Natural killer cell treated with Interleukin-12 subunit alpha and Interleukin-12 subunit beta and Interleukin-15 and Interleukin-18, amount 100 ng/mL, for 72 hours (primary cell): ENCODE measurements around the gene POLH. TPM values are rescaled to one million over a fixed set of nuclear protein-coding genes. Genes with fewer than 3 reads are reported as not detected.
"Not testable (repeated sequence)": the region's sequence is repeated elsewhere in the genome, so short reads cannot be mapped to it uniquely, and the experiment has no call there.

Experiments used
- ATAC-seq, 2 donors: fragments of 150-1000 bp; cut with Tn5 transposase in 1 of 2; sonication (Bioruptor Pico), chemical (Tn5 transposase) in 1 of 2; 2 replicates each; pipeline ENCODE4 v1.10.0; 2021
- DNase-seq: peaks from one replicate; pipeline ENCODE4 v3.0.0; 2022; ENCODE audit warnings: low spot score
- H3K27ac Mint-ChIP-seq, 2 donors: 1 replicate in 1 of 2; 2 replicates in 1 of 2; pipeline ENCODE4 v1.8.0; 2022; ENCODE audit warnings: mixed read lengths in 2 of 2, mild to moderate bottlenecking in 1 of 2, moderate library complexity in 1 of 2
- H3K27me3 Mint-ChIP-seq, 2 donors: 1 replicate in 1 of 2; 2 replicates in 1 of 2; pipeline ENCODE4 v1.8.0; 2022; ENCODE audit warnings: mixed read lengths in 2 of 2
- H3K36me3 Mint-ChIP-seq: one replicate; pipeline ENCODE4 v1.8.0; 2022; ENCODE audit warnings: mixed read lengths
- H3K4me1 Mint-ChIP-seq, 2 donors: 1 replicate in 1 of 2; 2 replicates in 1 of 2; pipeline ENCODE4 v1.8.0; 2022; ENCODE audit warnings: low read depth in 2 of 2, mixed read lengths in 2 of 2, mild to moderate bottlenecking in 1 of 2
- H3K4me3 Mint-ChIP-seq: one replicate; pipeline ENCODE4 v1.8.0; 2022; ENCODE audit warnings: mixed read lengths
- H3K9me3 Mint-ChIP-seq: 2 replicates; pipeline ENCODE4 v1.8.0; 2022; ENCODE audit warnings: mixed read lengths
- total RNA-seq, 2 donors: library from RNA; stranded (reverse); gene quantifications; one replicate each; pipeline ENCODE4 v1.2.3, GENCODE V29; 2022

The POLH gene
- total RNA-seq, 2 donors from 2014 or later = 25.6 to 53.4 TPM

DNA sequence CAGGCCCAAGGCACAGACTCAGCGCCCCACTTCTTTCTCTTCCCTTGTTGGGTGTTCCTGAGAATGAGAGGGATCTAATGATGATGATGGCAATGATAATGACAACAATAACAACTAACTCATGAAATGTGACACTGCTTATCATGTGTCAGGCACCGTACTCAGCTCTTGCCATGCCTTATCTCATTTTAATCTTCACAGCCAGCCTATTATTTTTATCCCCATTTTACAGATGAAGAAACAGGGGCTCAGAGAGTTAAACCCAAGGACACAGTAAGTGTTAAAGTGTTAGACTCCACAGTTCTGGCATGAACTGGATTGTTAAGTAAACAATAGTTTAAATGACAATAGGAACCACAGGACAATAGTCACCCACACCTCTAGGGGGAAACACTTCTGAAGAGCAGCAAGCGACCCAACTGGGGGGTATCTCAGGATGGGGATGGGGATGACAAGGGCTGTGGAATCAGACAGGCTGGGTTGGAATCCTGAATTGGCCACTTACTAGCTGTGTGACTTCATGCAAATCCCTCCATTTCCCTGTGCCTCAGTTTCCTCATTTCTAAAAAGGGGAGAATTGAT is 81.3 kb downstream of the POLH start:
- DNase-seq (no peak), ATAC-seq (no peak)
- no peak overlapping the region for H3K27ac Mint-ChIP-seq
- H3K4me1 Mint-ChIP-seq = peaks cover 3 to 5% of the 10 kb centered on the region in 2 donors
- H3K36me3 Mint-ChIP-seq = no peaks in the 10 kb centered on the region
- H3K4me3 Mint-ChIP-seq = no peak overlapping the region
- H3K27me3 Mint-ChIP-seq = no peaks in the 10 kb centered on the region
- no peaks in the 10 kb centered on the region for H3K9me3 Mint-ChIP-seq

DNA sequence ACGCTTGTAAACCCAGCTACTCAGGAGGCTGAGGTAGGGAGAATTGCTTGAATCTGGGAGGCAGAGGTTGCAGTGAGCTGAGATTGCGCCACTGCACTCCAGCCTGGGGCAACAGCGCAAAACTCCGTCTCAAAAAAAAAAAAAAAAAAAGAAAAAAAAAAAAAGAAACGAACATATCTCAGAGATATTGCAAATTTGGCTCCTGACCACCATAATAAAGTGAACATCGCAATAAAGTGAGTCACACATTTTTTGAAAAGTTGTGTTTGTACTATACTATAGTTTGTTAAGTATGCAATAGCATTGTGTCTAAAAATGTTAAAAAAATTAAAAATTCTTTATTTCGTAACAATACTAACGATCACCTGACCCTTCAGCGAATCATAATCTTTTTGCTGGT is 82.2 kb downstream of the POLH start:
- Mint-ChIP-seq H3K4me3 (no peak overlapping the region), H3K9me3 (no peaks in the 10 kb centered on the region), H3K36me3 (no peaks in the 10 kb centered on the region), H3K27me3 (no peaks in the 10 kb centered on the region), H3K4me1 (peaks cover 5 to 10% of the 10 kb centered on the region in 2 donors), H3K27ac (no peak overlapping the region)
- DNase-seq = no peak
- no peak for ATAC-seq

DNA sequence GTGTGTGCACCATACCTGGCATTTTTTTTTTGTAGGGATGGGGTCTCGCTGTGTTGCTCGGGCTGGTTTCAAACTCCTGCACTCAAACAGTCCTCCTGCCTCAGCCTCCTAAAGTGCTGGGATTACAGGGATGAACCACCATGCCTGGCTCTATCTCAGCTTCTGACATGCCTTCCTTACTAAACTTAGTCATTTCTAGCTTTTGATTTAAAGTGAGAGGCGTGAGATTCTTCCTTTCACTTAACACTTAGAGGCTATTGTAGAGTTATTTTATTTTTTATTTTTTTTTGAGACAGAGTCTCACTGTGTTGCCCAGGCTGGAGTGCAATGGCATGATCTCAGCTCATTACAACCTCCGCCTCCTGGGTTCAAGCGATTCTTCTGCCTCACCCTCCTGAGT is 87.0 kb downstream of the POLH start:
- H3K27ac Mint-ChIP-seq, H3K9me3 Mint-ChIP-seq, H3K27me3 Mint-ChIP-seq, DNase-seq, H3K36me3 Mint-ChIP-seq, H3K4me3 Mint-ChIP-seq: not testable (repeated sequence)
- ATAC-seq = peak in 1 of 2 donors; percentile 41
- H3K4me1 Mint-ChIP-seq = peaks cover 15 to 20% of the 10 kb centered on the region in 2 donors

Other genes starting within 250 kb of the POLH start
- gene ZNF318, start 206.5 kb upstream of the POLH start, total RNA-seq = 10 to 100 TPM in 1 of 2 donors, 1 to 10 TPM in 1; 6.4 to 11.3 TPM
- 10 to 100 TPM; 41.8 to 82.9 TPM for gene ABCC10, start 148.6 kb upstream of the POLH start, total RNA-seq
- gene DLK2, start 120.6 kb upstream of the POLH start, total RNA-seq = under 1 TPM in 1 of 2 donors, not detected in 1; 0.14 TPM
- gene TJAP1, start 98.6 kb upstream of the POLH start, total RNA-seq = 10 to 100 TPM; 44.6 to 80.4 TPM
- gene LRRC73, start 65.8 kb upstream of the POLH start, total RNA-seq = under 1 TPM; 0.36 to 0.39 TPM
- gene YIPF3, start 59.3 kb upstream of the POLH start, total RNA-seq = 10 to 100 TPM; 53.8 to 69.9 TPM
- gene POLR1C, start 59.1 kb upstream of the POLH start, total RNA-seq = 10 to 100 TPM; 46.9 to 61.5 TPM
- gene XPO5, start 147 bp upstream of the POLH start, total RNA-seq = 100 to 1,000 TPM in 1 of 2 donors, 10 to 100 TPM in 1; 80.0 to 178 TPM
- 100 to 1,000 TPM in 1 of 2 donors, 10 to 100 TPM in 1; 85.4 to 116 TPM for gene GTPBP2, start 53.1 kb downstream of the POLH start, total RNA-seq
- 10 to 100 TPM; 37.1 to 39.7 TPM for gene MAD2L1BP, start 59.7 kb downstream of the POLH start, total RNA-seq
- gene RSPH9, start 68.9 kb downstream of the POLH start, total RNA-seq = not detected
- 10 to 100 TPM; 32.7 to 39.3 TPM for gene MRPS18A, start 111.6 kb downstream of the POLH start, total RNA-seq
- 10 to 100 TPM; 36.8 to 43.0 TPM for gene VEGFA, start 194.0 kb downstream of the POLH start, total RNA-seq